GF-D8 (cell line): ENCODE results near the gene LHX1.

ENCODE experiments used
- DNase-seq: peaks from one replicate; lab custom pipeline; 2025; lab: John Stamatoyannopoulos, UW

The LHX1 gene

GRCh38 chr17:36939052-36939801, 2.0 kb downstream of the LHX1 start:
- DNase-seq, result no peak

- DNase-seq, result no peak
Observed at GRCh38 chr17:36939802-36940312, 2.6 kb downstream of the LHX1 start.

GRCh38 chr17:36940313-36941264, 3.3 kb downstream of the LHX1 start:
- no peak for DNase-seq

DNA sequence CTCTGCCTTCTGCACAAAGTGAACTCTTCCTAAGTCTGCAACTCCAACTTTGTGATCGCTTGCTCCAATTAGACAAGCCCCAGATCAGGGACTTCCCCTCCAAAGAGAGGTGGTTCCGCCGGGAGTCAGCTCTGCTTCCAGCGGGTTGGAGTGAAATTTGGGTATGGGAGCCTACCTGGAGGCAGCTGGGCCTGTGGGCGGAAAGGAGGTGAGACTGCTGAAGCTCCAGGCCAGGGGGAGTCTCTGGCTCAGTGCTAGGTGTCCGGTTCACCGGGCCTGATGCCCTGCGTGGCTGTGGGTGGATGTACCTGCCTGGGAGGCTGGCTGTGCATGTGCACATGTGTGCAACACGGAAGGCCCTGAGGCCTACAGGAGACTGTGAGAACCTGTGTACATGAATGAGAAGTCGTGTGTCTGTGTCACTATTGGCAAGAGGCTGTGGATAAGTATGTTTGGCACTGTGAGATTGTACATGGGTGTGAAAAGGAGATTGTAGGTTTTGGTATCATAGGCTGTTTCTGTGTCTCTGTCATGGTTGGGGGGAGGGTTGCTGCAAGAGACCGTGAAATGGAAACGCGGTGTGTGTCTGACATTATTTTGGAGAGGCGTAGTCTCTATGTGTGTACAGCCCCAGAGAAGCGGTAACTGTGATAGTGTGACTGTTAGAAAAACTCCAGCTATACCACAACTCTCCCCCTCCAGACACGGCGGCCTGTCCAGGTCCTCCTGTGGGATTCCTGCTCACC, 4.2 kb downstream of the LHX1 start:
- no peak for DNase-seq

GRCh38 chr17:36942019-36942599, 4.8 kb downstream of the LHX1 start:
- no peak for DNase-seq

DNA sequence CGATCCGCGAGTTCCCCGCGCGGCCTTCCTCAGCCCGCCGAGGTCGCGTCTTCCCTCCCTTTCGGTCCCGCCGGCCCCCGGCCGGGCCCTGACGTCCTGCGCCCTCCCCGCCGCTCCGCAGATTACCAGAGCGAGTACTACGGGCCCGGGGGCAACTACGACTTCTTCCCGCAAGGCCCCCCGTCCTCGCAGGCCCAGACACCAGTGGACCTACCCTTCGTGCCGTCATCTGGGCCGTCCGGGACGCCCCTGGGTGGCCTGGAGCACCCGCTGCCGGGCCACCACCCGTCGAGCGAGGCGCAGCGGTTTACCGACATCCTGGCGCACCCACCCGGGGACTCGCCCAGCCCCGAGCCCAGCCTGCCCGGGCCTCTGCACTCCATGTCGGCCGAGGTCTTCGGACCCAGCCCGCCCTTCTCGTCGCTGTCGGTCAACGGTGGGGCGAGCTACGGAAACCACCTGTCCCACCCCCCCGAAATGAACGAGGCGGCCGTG, 5.4 kb downstream of the LHX1 start:
- no peak for DNase-seq

- DNase-seq, result no peak
Observed at GRCh38 chr17:36943250-36944191, 6.2 kb downstream of the LHX1 start.

GRCh38 chr17:36944553-36944952, 7.3 kb downstream of the LHX1 start:
- DNase-seq, result no peak

DNA sequence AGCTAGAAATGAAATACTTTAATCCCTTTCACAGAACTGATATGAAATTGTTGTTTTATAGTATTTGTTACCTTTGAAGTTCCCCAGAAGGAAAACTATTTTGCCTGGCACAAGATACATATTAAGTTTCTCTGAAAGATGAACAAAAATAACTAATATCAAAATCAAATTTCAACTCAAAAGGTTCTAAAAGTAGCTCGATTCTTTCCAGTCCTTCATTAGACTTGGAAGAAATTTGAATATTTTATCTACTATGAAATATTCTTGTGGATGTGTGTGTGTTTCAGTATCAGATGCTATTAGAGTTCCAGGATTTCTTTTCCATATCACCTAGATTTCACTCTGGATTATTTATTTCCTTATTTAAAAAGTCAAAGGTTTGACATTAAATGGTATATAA, 7.9 kb downstream of the LHX1 start:
- no peak for DNase-seq

- DNase-seq, result no peak
Observed at GRCh38 chr17:36945959-36946725, 8.9 kb downstream of the LHX1 start.

- DNase-seq, result no peak
Observed at GRCh38 chr17:36946726-36947091, 9.4 kb downstream of the LHX1 start.

DNA sequence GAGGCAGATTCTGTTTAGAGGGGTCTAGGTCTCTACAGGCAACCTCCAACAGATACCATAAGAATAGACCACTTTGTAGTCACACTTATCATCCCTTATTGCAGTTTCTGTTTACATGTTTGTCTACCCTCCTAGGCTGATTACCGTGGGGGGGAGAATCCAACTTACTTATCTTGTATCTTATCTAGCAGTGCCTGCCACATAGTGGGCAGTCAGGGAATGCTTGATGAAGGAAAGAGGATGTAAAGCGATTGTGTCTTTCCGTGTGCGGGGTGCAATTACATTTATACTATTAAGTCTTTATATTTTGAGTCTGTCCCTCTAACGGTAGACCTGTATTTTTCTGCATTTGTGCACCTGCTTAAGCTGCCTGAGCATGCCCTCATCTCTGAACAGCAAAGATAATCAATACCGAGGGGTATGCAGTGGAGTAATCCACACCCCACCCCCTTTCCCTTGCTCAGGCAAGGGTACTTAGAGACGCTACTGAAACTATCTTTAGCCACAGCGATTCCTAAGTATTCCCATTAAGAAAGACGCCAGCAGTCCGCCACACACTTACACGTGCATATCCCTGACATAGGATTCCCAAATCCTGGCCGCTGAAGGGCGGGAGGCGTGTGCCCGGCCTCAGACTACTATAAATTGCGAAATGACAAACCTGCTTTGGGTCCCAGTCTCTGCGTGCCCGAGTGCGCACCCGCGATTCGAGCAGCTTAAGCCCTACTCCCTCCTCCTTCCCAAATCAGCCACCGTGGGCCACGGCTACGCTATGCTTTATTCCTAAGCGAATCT, 10.8 kb downstream of the LHX1 start:
- DNase-seq, result peak; percentile 13

- DNase-seq, result peak; percentile 88
Observed at GRCh38 chr17:36948717-36949460, 11.6 kb downstream of the LHX1 start, which contains the start of gene AATF. TSS of gene AATF (plus strand) at chr17:36948954. CDS start at chr17:36949126, 172 bp downstream.

- peak; percentile 22 for DNase-seq
Observed at GRCh38 chr17:36949461-36949927, 12.2 kb downstream of the LHX1 start.

GRCh38 chr17:36950027-36950426, 12.8 kb downstream of the LHX1 start:
- DNase-seq, result no peak

DNA sequence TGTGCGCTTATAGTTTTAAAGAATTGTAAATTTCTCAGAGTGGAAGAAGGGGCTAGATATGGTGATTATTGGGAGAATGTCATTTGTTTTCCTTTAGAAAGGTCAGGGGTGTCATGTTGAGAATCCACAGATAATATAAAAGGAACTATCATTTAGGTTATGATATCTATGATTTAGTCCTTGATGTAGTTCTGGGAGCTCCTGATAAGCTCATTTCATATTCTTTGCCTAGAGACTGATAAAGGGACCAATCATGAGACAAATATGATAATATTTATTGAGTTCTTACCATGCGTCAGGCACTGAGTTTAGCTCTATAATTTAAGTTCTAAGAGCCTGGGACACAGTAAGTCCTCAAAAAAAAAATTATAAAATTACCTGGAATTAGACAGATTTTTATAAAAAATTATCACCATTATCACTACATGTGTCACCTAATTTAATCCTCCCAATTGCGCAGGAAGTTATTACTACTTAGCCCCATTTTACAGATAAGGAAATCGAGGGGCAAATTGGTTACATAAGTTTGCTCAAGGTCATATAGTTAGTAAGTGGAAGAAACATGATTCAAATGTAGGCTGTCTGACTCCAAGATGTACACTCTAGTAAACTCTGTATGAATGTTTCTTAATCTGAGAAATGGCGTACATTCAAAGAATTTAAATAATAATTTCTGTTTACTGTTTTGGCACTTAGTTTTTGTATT, 14.0 kb downstream of the LHX1 start:
- DNase-seq, result no peak

DNA sequence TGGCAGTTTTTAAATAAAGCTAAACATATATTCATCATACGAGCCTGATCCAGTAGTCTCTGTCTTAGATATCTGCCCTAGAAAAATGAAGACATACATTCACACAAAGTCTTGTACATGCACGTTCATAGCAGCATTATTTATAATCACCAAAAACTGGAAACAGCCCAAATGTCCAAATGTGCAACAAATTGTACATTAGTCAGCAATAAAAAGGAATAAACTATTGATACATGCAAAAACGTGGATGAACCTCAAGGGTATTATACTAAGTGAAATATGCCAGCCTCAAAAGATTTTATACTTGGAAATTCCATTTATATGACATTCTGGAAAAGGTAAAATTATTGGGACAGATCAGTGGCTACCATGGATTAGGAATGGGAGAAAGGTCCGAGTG, 34.2 kb downstream of the LHX1 start:
- DNase-seq, result no peak
